G401.6 (cell line): Measurements from ENCODE around the gene RPL28.

Experiments
- FAIRE-seq: peaks from 2 replicates; lab custom pipeline; 2012; peaks lifted over from hg19 to GRCh38; lab: Jason Lieb, UNC

Gene RPL28

DNA sequence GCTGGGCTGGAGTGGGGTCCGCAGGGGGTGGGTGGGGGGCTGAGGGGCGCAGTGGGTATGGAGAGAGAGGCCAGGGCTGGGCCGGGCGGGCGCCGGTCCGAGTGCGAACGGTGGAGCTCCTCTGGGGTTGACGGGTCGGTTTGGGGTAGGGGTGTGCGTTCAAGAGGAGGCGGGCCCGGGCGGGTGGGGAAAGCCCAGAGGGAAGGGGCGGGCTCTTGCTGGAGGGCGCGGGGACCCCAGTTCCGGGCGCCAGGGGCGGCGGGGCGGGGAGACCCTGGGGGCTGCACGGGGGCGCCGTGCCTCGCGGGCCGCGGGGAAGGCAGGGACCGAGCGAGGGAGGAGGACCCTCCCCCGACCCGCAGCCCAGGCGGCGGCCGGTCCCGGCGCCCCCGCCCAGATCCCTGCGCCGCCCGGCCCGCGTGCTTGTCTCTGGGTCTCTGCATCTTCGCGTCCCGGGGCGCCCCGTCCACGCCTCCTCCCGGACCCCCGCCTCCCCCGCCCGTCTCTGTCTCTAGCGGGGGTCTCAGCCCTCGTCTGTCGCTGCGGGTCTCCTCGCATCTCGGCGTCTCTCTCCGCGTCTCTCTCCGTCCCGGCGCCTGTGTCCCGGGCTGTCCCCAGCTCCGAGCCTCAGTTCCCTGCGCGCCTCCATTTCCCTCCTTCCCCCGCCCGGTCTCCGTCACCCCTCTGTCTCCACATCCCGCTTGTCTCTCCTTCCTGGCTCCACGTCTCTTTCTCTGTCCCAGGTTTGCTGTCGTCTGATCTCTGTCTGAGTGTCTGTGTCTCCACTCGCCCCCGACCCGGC is 65.6 kb downstream of the RPL28 start:
- no peak for FAIRE-seq

DNA sequence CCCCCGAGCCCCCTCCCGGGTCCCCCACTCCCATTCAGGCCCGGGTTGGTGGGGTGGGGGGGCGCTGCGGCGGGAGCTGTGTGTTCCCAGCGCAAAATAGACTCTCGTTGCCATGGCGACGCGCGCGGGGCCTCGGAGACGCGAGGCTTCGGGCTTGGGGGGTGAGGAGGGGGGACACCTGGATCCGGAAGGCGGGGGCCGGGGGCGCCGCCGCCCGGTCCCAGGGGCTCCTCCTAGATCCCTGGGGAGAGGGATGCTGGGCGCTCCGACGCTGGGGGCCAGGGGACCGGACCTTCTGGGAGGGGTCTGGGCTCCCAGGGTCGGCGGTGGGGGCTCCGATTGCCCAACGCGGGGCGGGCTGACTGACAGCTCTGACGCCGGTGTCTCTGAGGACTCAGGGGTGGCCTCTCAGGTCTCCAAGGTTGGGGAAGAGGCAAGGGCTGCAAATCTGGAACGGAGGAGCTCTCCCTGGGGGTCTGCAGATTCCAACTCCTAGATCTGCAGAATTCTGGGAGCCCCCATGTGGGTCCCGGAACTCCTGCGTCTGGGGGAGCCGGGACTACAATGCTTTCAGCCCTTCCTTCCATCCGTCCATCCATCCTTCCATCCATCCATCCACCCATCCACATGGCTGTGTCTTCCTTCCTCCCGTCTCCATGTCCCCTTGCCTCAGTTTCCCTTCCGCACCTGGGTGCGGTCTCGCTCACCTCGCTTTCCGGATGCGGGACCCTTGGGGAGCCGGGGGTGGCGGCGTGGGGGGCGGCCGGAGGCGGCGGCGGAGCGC is 66.4 kb downstream of the RPL28 start:
- no peak for FAIRE-seq
